Measurements from ENCODE around the gene C1orf232. TPM values are rescaled to one million over a fixed set of nuclear protein-coding genes. Genes with fewer than 3 reads are reported as not detected.

C1orf232 gene
- total and polyA plus RNA-seq, 9 of the 15 experiments (the other 6 are each of a cell fraction or from before 2014, with no cell fraction given) = not detected

DNA sequence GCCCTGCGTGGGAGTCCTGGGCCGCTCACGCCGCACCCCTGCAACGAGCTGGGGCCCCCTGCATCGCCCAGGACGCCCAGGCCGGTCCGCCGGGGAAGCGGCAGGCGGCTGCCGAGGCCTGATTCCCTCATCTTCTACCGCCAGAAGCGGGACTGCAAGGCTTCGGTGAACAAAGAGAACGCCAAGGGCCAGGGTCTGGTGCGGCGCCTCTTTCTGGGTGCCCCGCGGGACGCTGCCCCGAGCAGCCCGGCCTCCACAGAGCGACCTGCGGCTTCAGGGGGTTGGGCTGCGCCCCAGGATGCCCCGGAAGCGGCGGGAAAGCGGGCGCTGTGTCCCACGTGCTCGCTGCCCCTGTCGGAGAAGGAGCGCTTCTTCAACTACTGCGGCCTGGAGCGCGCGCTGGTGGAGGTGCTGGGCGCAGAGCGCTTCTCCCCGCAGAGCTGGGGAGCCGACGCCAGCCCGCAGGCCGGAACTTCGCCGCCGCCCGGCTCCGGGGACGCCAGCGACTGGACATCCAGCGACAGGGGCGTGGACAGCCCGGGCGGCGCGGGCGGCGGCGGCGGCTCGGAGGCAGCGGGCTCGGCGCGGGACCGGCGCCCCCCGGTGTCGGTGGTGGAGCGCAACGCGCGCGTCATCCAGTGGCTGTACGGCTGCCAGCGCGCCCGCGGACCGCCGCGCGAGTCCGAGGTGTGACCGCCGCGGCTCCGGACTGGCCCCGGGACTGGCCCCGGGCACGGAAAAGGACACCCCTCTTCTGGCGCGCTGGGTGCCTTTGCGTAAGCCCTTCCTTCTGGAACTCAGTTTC, 7.1 kb downstream of the C1orf232 start (continued):
- TF ChIP-seq ZNF778 (CRISPR knock-in tag; IDR thresholded peaks at IDR 0.05) = no peak
- no peak for TF ChIP-seq SP2 (IDR thresholded peaks at IDR 0.05; ENCODE audit: extremely low read depth, low read depth, low read length, poor library complexity, severe bottlenecking)
- no peak for TF ChIP-seq SETDB1 (IDR thresholded peaks at IDR 0.05; ENCODE audit: low read length)
- TF ChIP-seq ZNF644 (tag; IDR thresholded peaks at IDR 0.05; ENCODE audit: low read depth) = peak; percentile 51; the same call in 1 of the 2 replicates
- TF ChIP-seq E4F1 (CRISPR knock-in tag; IDR thresholded peaks at IDR 0.05; ENCODE audit: borderline replicate concordance) = no peak
- no peak for TF ChIP-seq U2AF2 (optimal IDR thresholded peaks at IDR 0.05; ENCODE audit: low read depth, low read length)
- TF ChIP-seq GABPA (tag; conservative IDR thresholded peaks at IDR 0.05; ENCODE audit: low read depth) = peak; percentile 60
- TF ChIP-seq, protein P1, sequence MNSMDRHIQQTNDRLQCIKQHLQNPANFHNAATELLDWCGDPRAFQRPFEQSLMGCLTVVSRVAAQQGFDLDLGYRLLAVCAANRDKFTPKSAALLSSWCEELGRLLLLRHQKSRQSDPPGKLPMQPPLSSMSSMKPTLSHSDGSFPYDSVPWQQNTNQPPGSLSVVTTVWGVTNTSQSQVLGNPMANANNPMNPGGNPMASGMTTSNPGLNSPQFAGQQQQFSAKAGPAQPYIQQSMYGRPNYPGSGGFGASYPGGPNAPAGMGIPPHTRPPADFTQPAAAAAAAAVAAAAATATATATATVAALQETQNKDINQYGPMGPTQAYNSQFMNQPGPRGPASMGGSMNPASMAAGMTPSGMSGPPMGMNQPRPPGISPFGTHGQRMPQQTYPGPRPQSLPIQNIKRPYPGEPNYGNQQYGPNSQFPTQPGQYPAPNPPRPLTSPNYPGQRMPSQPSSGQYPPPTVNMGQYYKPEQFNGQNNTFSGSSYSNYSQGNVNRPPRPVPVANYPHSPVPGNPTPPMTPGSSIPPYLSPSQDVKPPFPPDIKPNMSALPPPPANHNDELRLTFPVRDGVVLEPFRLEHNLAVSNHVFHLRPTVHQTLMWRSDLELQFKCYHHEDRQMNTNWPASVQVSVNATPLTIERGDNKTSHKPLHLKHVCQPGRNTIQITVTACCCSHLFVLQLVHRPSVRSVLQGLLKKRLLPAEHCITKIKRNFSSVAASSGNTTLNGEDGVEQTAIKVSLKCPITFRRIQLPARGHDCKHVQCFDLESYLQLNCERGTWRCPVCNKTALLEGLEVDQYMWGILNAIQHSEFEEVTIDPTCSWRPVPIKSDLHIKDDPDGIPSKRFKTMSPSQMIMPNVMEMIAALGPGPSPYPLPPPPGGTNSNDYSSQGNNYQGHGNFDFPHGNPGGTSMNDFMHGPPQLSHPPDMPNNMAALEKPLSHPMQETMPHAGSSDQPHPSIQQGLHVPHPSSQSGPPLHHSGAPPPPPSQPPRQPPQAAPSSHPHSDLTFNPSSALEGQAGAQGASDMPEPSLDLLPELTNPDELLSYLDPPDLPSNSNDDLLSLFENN (IDR thresholded peaks at IDR 0.05; ENCODE audit: low read depth in 2 of 2, low read length in 2 of 2) = no peak
- TF ChIP-seq RBM25 (IDR thresholded peaks at IDR 0.05; ENCODE audit: low read depth, low read length, severe bottlenecking) = no peak
- TF ChIP-seq TFE3 (CRISPR knock-in tag; IDR thresholded peaks at IDR 0.05) = no peak
- no peak for TF ChIP-seq POLR3G (IDR thresholded peaks at IDR 0.05; ENCODE audit: extremely low read depth, insufficient read length, insufficient replicate concordance)
- peak; percentile 67; the same call in 1 of the 2 replicates for TF ChIP-seq ZNF197 (CRISPR knock-in tag; IDR thresholded peaks at IDR 0.05; ENCODE audit: low read depth)
- no peak for TF ChIP-seq ZC3H8 (IDR thresholded peaks at IDR 0.05)
- TF ChIP-seq ZFX (CRISPR knock-in tag; IDR thresholded peaks at IDR 0.05) = peak; percentile 96
- no peak for TF ChIP-seq BRD9 (IDR thresholded peaks at IDR 0.05; ENCODE audit: low read depth, partially characterized antibody)
